GM12892 (cell line): ENCODE results near the gene PHF21A.

Source experiments
- POLR2A ChIP-seq: IDR thresholded peaks from 2 replicates; pipeline ENCODE4 v1.6.1; 2011; ENCODE audit warnings: low read depth, low read length, control low read depth
- POLR2AphosphoS5 ChIP-seq: IDR thresholded peaks from 2 replicates; pipeline ENCODE4 v1.6.1; 2011; ENCODE audit warnings: low read depth, low read length, control low read depth
- TAF1 ChIP-seq: IDR thresholded peaks from 2 replicates; pipeline ENCODE4 v1.6.1; 2011; ENCODE audit warnings: low read depth, mild to moderate bottlenecking, control low read depth, low read length, borderline replicate concordance

DNA sequence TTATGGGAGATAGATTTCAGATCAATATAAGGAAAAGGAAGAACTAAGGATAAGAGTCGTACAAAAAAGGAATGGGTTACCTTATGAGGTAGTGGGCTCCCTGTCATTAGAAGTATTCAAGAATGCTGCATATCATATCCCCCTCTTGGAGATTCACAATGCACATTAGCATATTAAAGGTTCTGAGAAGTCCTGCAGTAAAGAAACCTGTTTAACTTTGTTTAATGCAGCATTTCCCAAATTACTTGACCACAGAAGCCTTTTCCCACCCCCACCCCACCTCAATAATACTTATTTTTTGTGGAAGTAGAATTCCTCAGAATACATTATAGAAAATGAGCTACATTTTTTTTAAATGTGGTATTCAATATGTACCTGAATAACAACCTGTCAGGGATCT, 30.9 kb downstream of the PHF21A start:
- TF ChIP-seq POLR2A = no peak
- no peak for TF ChIP-seq POLR2AphosphoS5
- no peak for TF ChIP-seq TAF1
